ENCODE measurements around the gene LSM2. TPM values are rescaled to one million over a fixed set of nuclear protein-coding genes. Genes with fewer than 3 reads are reported as not detected.

Gene LSM2
- total RNA-seq, 8 experiments from 2014 or later, result 34.8 to 79.8 (median 47.1) TPM

Other genes with a start within 250 kb of the LSM2 start
- gene LTA, start 234.7 kb downstream of the LSM2 start, total RNA-seq, result under 1 TPM in 6 of 8 experiments, not detected in 2; 0.11 to 0.76 (median 0.41) TPM
- 1 to 10 TPM in 1 of 8 experiments, under 1 TPM in 3, not detected in 4; 0.17 to 3.9 (median 0.68) TPM for gene TNF, start 231.4 kb downstream of the LSM2 start, total RNA-seq
- 1 to 10 TPM in 2 of 8 experiments, under 1 TPM in 5, not detected in 1; 0.18 to 1.9 (median 0.81) TPM for gene LTB, start 224.5 kb downstream of the LSM2 start, total RNA-seq
- 1 to 10 TPM in 2 of 8 experiments, under 1 TPM in 5, not detected in 1; 0.21 to 2.6 (median 0.63) TPM for gene LST1, start 220.7 kb downstream of the LSM2 start, total RNA-seq
- gene NCR3, start 214.0 kb downstream of the LSM2 start, total RNA-seq, result under 1 TPM in 3 of 8 experiments, not detected in 5; 0.29 to 0.71 (median 0.31) TPM
- 1 to 10 TPM in 5 of 8 experiments, not detected in 3; 1.1 to 3.1 (median 2.0) TPM for gene AIF1, start 191.7 kb downstream of the LSM2 start, total RNA-seq
- 100 to 1,000 TPM in 4 of 8 experiments, 10 to 100 TPM in 4; 53.2 to 259 (median 92.0) TPM for gene PRRC2A, start 186.3 kb downstream of the LSM2 start, total RNA-seq
- gene BAG6, start 154.3 kb downstream of the LSM2 start, total RNA-seq, result 100 to 1,000 TPM; 159 to 322 (median 247) TPM
- gene APOM, start 151.1 kb downstream of the LSM2 start, total RNA-seq, result 1 to 10 TPM; 2.3 to 6.8 (median 5.3) TPM
- 10 to 100 TPM; 10.8 to 24.6 (median 15.5) TPM for gene C6orf47, start 146.2 kb downstream of the LSM2 start, total RNA-seq
- gene GPANK1, start 142.0 kb downstream of the LSM2 start, total RNA-seq, result 10 to 100 TPM; 15.2 to 27.2 (median 22.0) TPM
- gene CSNK2B, start 140.9 kb downstream of the LSM2 start, total RNA-seq, result 100 to 1,000 TPM; 112 to 225 (median 167) TPM
- gene LY6G5B, start 137.0 kb downstream of the LSM2 start, total RNA-seq, result 10 to 100 TPM in 2 of 8 experiments, 1 to 10 TPM in 6; 3.0 to 20.9 (median 6.3) TPM
- 1 to 10 TPM; 1.3 to 7.1 (median 2.8) TPM for gene LY6G5C, start 125.9 kb downstream of the LSM2 start, total RNA-seq
- 10 to 100 TPM; 43.8 to 69.0 (median 52.5) TPM for gene ABHD16A, start 103.6 kb downstream of the LSM2 start, total RNA-seq
- not detected for gene LY6G6F, start 100.1 kb downstream of the LSM2 start, total RNA-seq
- not detected for gene LY6G6D, start 91.6 kb downstream of the LSM2 start, total RNA-seq
- gene LY6G6C, start 85.2 kb downstream of the LSM2 start, total RNA-seq, result 1 to 10 TPM in 1 of 8 experiments, under 1 TPM in 4, not detected in 3; 0.16 to 1.6 (median 0.41) TPM
- gene MPIG6B, start 83.6 kb downstream of the LSM2 start, total RNA-seq, result 1 to 10 TPM in 2 of 8 experiments, under 1 TPM in 6; 0.18 to 1.8 (median 0.58) TPM
- gene DDAH2, start 77.7 kb downstream of the LSM2 start, total RNA-seq, result 100 to 1,000 TPM in 5 of 8 experiments, 10 to 100 TPM in 3; 15.5 to 168 (median 120) TPM
- 100 to 1,000 TPM in 5 of 8 experiments, 10 to 100 TPM in 3; 73.5 to 627 (median 176) TPM for gene CLIC1, start 70.4 kb downstream of the LSM2 start, total RNA-seq
- 10 to 100 TPM in 5 of 8 experiments, 1 to 10 TPM in 3; 3.8 to 65.3 (median 11.3) TPM for gene MSH5, start 67.0 kb downstream of the LSM2 start, total RNA-seq
- gene SAPCD1, start 44.3 kb downstream of the LSM2 start, total RNA-seq, result 1 to 10 TPM in 7 of 8 experiments, under 1 TPM in 1; 0.87 to 8.0 (median 2.7) TPM
- gene VWA7, start 29.6 kb downstream of the LSM2 start, total RNA-seq, result 1 to 10 TPM in 6 of 8 experiments, under 1 TPM in 2; 0.63 to 2.9 (median 1.4) TPM
- gene VARS1, start 11.2 kb downstream of the LSM2 start, total RNA-seq, result 100 to 1,000 TPM in 2 of 8 experiments, 10 to 100 TPM in 6; 26.4 to 135 (median 52.7) TPM
- 1 to 10 TPM; 1.0 to 4.3 (median 3.1) TPM for gene HSPA1L, start 8.3 kb upstream of the LSM2 start, total RNA-seq
- gene HSPA1A, start 8.6 kb upstream of the LSM2 start, total RNA-seq, result 100 to 1,000 TPM in 2 of 8 experiments, 10 to 100 TPM in 6; 29.3 to 514 (median 92.4) TPM
- gene HSPA1B, start 20.8 kb upstream of the LSM2 start, total RNA-seq, result 100 to 1,000 TPM in 6 of 8 experiments, 10 to 100 TPM in 2; 68.6 to 489 (median 130) TPM
- gene NEU1, start 55.9 kb upstream of the LSM2 start, total RNA-seq, result 100 to 1,000 TPM in 1 of 8 experiments, 10 to 100 TPM in 7; 22.8 to 106 (median 36.2) TPM
- gene SLC44A4, start 72.0 kb upstream of the LSM2 start, total RNA-seq, result 1 to 10 TPM in 2 of 8 experiments, under 1 TPM in 5, not detected in 1; 0.07 to 1.0 (median 0.41) TPM
- 100 to 1,000 TPM in 1 of 8 experiments, 10 to 100 TPM in 7; 19.9 to 112 (median 60.3) TPM for gene EHMT2, start 90.7 kb upstream of the LSM2 start, total RNA-seq
- gene ZBTB12, start 95.1 kb upstream of the LSM2 start, total RNA-seq, result 10 to 100 TPM in 6 of 8 experiments, 1 to 10 TPM in 2; 1.9 to 34.9 (median 15.9) TPM
- 10 to 100 TPM in 1 of 8 experiments, 1 to 10 TPM in 6, under 1 TPM in 1; 0.67 to 55.1 (median 1.8) TPM for gene C2, start 120.8 kb upstream of the LSM2 start, total RNA-seq
- gene CFB, start 139.1 kb upstream of the LSM2 start, total RNA-seq, result 100 to 1,000 TPM in 1 of 8 experiments, 10 to 100 TPM in 3, 1 to 10 TPM in 4; 2.3 to 300 (median 12.7) TPM
- gene NELFE, start 152.0 kb upstream of the LSM2 start, total RNA-seq, result 10 to 100 TPM; 50.3 to 91.1 (median 72.3) TPM
- 10 to 100 TPM; 30.6 to 68.4 (median 52.9) TPM for gene SKIC2, start 152.2 kb upstream of the LSM2 start, total RNA-seq
- gene DXO, start 165.2 kb upstream of the LSM2 start, total RNA-seq, result 10 to 100 TPM; 15.3 to 26.9 (median 22.9) TPM
- gene C4A, start 175.1 kb upstream of the LSM2 start, total RNA-seq, result 100 to 1,000 TPM in 1 of 8 experiments, 10 to 100 TPM in 4, 1 to 10 TPM in 3; 3.1 to 631 (median 17.1) TPM
- 100 to 1,000 TPM in 1 of 8 experiments, 10 to 100 TPM in 4, 1 to 10 TPM in 3; 2.5 to 575 (median 14.2) TPM for gene C4B, start 207.8 kb upstream of the LSM2 start, total RNA-seq
- gene CYP21A2, start 231.4 kb upstream of the LSM2 start, total RNA-seq, result 1 to 10 TPM in 2 of 8 experiments, under 1 TPM in 6; 0.16 to 8.7 (median 0.77) TPM

Measured in motor neuron (in vitro differentiated cells).